Urothelium cell line (cell line): ENCODE data around the gene CBFA2T2.
"Not testable (repeated sequence)": the region's sequence is repeated elsewhere in the genome, so short reads cannot be mapped to it uniquely, and the experiment has no call there.

Source experiments
- DNase-seq: peaks from one replicate; pipeline ENCODE4 v3.0.0; 2011; ENCODE audit warnings: low spot score, mixed read lengths
- FAIRE-seq: peaks from 2 replicates; lab custom pipeline; 2011; peaks lifted over from hg19 to GRCh38; lab: Jason Lieb, UNC

Gene CBFA2T2

DNA sequence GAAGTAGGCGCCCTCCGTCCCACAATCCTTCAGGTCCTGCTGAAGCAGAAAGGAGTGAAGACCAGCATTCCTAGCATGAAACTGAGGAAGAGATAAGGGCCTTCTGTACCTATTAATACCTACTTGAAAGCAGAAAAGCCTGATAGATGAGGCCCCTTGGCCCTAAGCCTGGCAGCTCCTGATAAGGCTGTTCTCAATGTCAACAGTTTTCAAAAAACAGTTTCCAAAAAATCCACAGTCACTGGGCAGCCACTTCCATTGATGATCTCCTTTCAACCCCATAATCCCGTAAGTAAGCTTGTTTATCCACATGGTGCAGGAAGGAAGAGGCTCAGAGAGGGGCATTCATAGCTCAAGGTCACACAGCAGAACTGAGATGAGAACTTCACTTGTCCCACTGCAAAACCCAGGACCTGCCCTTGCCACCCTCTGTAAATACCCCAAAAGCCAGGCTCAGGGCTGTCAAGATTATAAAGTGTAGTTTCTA is 199.1 kb downstream of the CBFA2T2 start:
- no peak for FAIRE-seq

DNA sequence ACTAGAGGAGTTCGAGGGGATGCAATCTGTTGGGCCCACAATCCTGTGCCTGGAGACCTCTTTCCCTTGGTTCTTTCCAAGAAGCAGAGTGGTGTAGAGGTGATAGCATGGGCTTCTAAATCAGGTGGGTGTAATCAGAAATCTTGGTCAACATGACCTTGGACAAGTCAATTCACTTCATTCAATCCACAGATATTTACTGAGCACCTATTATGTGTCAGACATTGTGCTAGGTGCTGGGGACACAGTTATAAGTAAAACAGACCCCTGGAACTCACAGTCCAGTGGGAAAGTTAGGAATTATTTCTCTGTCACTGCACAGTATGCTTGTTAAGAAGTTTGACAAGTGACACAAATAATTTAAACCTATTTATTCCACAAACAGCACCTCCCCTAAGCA is 199.6 kb downstream of the CBFA2T2 start:
- FAIRE-seq: no peak
- DNase-seq: no peak

More for the DNA sequence above, 199.1 kb downstream of the CBFA2T2 start:
- DNase-seq: no peak

DNA sequence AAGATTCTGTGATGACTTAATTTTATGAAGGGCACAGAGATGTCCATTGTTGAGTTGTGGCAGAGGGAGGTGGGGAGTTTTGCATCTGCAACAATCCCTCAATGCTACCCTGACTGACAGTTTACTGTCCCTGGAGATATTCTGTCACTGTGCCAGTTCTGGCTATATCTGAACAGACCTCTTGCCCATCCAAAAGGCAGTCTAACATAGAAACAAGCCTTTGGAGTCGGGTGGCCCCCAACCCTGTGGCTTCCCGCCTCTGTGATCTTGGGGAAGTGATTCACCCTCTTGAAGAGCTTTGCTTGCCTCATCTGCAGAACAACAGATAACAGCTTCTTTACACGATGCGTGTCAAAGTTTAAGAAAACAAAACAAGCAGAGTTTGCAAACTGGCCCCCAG is 200.1 kb downstream of the CBFA2T2 start:
- no peak for FAIRE-seq
- DNase-seq: peak; percentile 43

DNA sequence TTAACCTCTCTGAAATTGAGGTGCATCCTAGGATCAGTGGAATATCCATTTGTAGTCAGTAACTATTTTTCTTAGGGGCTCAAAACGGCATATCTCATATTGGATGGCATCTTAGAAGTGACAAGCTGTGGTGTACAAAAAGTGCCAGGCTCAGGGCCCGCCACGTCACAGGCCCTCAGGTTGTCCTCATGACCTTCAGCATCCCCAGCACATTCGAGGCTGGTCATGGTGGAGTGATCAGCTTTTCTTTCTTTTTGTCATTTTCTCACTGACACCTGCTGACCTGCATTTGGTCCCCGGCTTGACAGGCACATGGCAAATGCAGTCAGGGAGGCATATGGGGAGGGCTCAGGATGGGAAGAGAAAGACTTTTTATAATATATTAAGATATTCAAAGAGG is 203.4 kb downstream of the CBFA2T2 start:
- no peak for DNase-seq
- FAIRE-seq: no peak

DNA sequence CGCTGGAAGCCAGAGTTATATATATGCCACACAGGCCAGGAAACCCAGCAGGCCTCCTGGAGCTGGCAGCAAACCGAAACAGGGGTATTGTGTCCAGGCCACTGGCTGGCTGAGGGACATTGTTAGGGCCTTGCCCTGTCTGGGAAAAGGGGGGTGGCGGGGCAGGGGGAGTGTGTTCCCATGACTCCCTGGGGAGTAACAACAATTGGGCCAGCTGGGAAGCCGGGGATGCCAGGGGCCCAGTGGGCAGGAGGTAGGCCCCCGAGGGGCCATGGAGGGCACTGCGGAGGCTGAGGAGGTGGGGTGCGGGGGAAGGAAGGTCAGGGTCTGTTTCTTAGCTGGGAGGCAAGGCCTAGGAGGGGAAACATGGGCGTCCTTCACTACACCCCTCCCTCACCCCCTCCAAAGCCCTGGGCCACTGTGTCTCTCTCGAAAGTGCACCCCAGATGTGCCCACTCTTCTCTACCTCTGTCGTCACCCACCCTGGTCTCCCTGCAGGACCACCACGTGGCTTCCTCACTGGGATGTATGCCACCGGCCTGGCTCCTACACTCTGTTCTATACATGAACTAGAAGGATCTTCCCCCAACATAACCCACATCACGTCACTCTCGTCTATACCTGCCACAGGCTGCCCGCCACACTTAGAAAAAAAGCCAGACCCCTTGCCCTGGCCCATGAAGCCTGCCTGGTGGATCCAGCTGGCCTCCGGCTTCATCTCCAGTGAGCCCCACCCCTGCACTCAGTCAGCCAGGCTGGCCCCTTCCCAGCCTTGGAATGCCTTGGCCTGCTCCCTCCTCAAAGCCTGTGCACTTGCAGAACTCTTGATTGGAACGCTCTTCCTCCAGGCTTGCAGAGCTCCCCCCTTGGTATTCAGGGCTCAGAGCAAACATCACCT is 204.1 kb downstream of the CBFA2T2 start:
- DNase-seq (no peak), FAIRE-seq (no peak)

DNA sequence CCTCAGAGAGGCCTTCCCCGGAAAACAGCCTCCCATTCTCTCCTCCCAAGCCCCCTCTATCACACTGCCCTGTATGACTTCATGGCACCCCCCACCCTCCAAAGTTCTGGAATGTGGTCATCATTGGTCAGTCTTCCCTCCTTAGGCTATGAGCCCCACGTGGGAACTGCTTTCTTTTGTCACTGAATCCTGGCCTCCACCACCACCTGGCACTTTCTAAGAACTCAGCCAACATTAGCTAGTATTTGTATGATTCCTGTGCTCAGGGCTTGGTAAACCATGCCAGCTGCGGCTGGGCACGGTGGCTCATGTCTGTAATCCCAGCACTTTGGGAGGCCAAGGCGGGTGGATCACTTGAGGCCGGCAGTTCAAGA is 204.7 kb downstream of the CBFA2T2 start:
- FAIRE-seq (no peak), DNase-seq (no peak)

DNA sequence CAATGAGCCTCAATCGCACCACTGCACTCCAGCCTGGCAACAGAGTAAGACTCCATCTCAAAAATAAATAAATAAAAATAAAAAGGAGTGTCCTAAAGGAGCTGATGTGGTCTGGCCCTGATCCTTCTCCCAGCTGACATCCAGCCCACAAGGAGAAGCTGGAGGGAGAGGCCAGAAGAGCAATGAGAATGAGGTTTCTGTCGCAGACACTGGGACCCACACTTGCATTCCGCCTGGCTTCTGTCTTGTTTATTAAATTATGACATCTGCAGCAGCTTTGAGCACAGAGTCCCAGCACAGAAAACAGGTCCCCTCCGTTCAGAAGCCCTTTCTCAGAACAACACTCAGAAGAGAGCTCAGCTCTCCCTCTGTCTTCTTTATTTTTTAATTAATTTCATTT is 206.6 kb downstream of the CBFA2T2 start:
- DNase-seq (no peak), FAIRE-seq (no peak)

DNA sequence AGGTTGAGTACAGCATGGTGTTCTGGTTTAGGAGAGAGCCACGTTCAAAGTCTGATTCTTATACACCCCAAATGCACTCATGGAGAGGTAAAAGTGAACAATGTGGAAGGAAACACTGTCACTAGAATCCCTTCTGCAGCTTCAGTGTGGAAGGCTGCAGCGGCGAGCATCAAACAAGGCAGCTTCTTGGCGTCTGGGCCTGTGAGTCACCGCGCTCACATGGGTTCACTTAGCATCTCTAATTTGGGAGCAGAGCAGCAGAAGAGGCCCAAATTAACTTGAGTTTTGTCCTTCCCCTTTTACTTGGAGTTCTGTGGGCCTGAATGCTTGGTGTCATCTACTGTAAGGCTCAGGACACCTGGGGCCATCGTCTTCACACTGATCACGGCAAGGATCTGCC is 207.2 kb downstream of the CBFA2T2 start:
- no peak for FAIRE-seq
- DNase-seq: no peak

DNA sequence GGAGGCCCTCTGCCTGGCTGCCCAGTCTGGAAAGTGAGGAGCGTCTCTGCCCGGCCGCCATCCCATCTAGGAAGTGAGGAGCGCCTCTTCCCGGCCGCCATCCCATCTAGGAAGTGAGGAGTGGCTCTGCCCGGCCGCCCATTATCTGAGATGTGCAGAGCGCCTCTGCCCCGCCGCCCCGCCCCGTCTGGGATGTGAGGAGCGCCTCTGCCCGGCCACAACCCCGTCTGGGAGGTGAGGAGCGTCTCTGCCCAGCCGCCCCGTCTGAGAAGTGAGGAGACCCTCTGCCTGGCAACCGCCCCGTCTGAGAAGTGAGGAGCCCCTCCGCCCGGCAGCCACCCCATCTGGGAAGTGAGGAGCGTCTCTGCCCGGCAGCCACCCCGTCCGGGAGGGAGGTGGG is 209.1 kb downstream of the CBFA2T2 start:
- not testable (repeated sequence) for DNase-seq, FAIRE-seq
